Adrenal gland (tissue), 5 donors: ENCODE data around the gene SCAMP5.

Experiments used
- CTCF ChIP-seq, 6 experiments: fragments of 450-650 bp in 4 of 6; fragments of 200-600 bp in 2 of 6; sonication (generic) in 1 of 6; IDR thresholded peaks; 1 replicate in 5 of 6; 2 replicates in 1 of 6; pipeline versions ENCODE4 v1.5.1 to v1.8.0; 2016 to 2021; ENCODE audit warnings: antibody characterized with exemption in 6 of 6, mild to moderate bottlenecking in 2 of 6, moderate library complexity in 1 of 6
- POLR2A ChIP-seq, 2 donors: fragments of 450-650 bp; IDR thresholded peaks; one replicate each; pipeline ENCODE4 v1.6.1; 2017; ENCODE audit warnings: antibody characterized with exemption in 2 of 2, mild to moderate bottlenecking in 2 of 2, moderate library complexity in 1 of 2
- donor health status: DM: no; HTN: no; CAD: no.

GRCh38 chr15:74958320-74958907 lies 36.9 kb upstream of the SCAMP5 start:
- TF ChIP-seq CTCF (IDR thresholded peaks at IDR 0.05) (peak in 5 of 6 experiments; percentile 7 to 47 (median 28)), POLR2A (IDR thresholded peaks at IDR 0.05) (no peak)
